ENCODE results near the gene LYPD5. TPM values are rescaled to one million over a fixed set of nuclear protein-coding genes. Genes with fewer than 3 reads are reported as not detected.

Gene LYPD5
- total RNA-seq, 1 donor from 2014 or later, result 1.3 TPM

DNA sequence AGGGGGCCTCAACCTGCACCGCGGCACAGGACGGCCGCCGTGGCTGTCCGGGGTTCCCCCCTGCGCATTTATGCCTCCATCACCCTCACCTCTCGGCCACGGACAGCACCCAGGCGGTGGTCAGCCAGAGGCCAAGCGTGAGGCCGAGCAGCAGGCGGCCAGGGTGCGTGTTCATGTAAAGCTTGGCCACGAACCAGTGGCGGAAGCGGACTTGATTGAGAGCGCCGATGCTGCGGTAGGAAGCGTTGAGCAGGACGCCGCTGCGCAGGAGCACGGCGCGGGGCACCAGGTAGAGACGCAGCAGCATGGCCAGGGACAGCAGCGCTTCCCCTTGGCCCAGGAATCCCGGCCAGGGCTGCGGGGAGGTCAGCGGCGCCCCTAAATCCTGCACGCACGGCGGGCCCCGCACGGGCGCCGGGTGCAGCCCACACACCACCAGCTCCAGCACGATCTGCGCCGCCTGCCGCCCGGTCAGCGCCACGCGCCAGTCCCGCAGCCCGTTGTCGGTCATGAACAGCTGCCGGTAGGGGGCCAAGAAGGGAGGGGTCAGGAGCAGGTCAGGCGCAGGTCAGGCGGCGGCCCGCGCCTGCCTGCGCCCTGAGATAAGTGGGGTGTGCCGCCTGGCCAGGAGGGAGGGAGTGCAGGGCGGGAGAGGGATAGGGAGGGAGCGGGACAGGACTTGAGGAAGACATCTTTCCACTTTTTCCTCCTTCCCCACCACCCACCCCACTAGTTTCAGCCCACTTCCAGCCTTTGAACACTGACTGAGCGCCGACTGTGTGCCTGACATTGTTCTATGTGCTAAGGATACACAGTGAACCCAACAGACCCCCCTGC, 27.9 kb downstream of the LYPD5 start:
- H3K27ac ChIP-seq (replicated peaks), result no peak overlapping the region
- intact Hi-C loops (cut with micrococcal nuclease), result no loop called here
- peaks cover 21% of the 10 kb centered on the region for H3K4me1 ChIP-seq
- H3K36me3 ChIP-seq, result no peaks in the 10 kb centered on the region
- TF ChIP-seq, protein P1, sequence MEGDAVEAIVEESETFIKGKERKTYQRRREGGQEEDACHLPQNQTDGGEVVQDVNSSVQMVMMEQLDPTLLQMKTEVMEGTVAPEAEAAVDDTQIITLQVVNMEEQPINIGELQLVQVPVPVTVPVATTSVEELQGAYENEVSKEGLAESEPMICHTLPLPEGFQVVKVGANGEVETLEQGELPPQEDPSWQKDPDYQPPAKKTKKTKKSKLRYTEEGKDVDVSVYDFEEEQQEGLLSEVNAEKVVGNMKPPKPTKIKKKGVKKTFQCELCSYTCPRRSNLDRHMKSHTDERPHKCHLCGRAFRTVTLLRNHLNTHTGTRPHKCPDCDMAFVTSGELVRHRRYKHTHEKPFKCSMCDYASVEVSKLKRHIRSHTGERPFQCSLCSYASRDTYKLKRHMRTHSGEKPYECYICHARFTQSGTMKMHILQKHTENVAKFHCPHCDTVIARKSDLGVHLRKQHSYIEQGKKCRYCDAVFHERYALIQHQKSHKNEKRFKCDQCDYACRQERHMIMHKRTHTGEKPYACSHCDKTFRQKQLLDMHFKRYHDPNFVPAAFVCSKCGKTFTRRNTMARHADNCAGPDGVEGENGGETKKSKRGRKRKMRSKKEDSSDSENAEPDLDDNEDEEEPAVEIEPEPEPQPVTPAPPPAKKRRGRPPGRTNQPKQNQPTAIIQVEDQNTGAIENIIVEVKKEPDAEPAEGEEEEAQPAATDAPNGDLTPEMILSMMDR (IDR thresholded peaks at IDR 0.05; ENCODE audit: borderline replicate concordance), result peak; percentile 70
- peak overlapping the region; percentile 60 for H3K4me3 ChIP-seq
- DNase-seq, result peak; percentile 68
- H3K9me3 ChIP-seq (replicated peaks), result no peaks in the 10 kb centered on the region
- H3K27me3 ChIP-seq (ENCODE audit: low read depth), result peaks cover 47% of the 10 kb centered on the region

DNA sequence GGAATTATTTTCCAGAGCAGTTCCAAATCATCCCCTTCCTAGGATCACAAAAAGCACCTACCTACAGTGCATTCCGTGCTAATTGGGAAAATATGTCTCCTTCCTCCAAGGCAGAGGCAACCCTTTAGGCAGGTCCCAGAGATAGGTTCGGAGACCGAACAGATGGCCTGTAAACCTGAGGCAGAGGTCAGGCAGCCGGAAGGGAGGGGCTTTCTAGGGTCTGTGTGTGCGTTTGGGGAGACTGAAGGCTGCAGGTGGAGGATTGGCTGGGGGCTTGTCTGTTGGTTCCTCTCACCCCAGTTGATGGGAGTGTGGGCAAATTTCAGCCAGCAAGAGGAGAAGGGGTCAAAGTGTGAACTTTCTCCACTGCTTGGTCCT, 28.5 kb downstream of the LYPD5 start:
- peaks cover 15% of the 10 kb centered on the region for H3K4me1 ChIP-seq
- no peak overlapping the region for H3K27ac ChIP-seq (replicated peaks)
- intact Hi-C loops (cut with micrococcal nuclease), result no loop called here

DNA sequence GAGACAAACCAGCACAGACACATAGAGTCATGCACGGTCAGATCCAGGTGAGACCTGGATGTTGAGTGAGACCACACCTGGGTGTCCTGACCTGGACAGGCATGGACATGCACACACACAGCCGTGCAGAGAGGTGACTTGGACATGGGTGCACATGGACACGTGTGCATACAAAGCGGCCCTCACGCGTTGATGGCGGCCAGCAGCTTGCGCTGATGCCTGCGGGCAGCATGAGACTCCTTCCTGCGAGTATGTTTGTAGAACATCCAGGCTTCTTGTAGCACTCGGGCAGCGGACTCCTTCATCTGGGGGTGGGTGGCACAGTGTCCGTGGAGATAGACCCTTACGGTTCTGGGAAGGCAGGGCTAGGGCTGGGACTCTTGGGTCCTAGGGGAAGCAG, 33.0 kb downstream of the LYPD5 start:
- Histone ChIP-seq H3K27ac (replicated peaks) (no peak overlapping the region), H3K36me3 (no peaks in the 10 kb centered on the region), H3K4me1 (peaks cover 5% of the 10 kb centered on the region), H3K27me3 (ENCODE audit: low read depth) (peaks cover 18% of the 10 kb centered on the region), H3K9me3 (replicated peaks) (no peaks in the 10 kb centered on the region), H3K4me3 (no peak overlapping the region)
- DNase-seq, result no peak
- intact Hi-C loops (cut with micrococcal nuclease), result no loop called here
- TF ChIP-seq, protein P1 (IDR thresholded peaks at IDR 0.05; ENCODE audit: borderline replicate concordance), result no peak

More for the DNA sequence above, 28.5 kb downstream of the LYPD5 start:
- no peaks in the 10 kb centered on the region for H3K36me3 ChIP-seq
- peak overlapping the region; percentile 60 for H3K4me3 ChIP-seq
- peaks cover 41% of the 10 kb centered on the region for H3K27me3 ChIP-seq (ENCODE audit: low read depth)
- TF ChIP-seq, protein P1 (IDR thresholded peaks at IDR 0.05; ENCODE audit: borderline replicate concordance), result no peak
- DNase-seq, result no peak
- H3K9me3 ChIP-seq (replicated peaks), result no peaks in the 10 kb centered on the region

DNA sequence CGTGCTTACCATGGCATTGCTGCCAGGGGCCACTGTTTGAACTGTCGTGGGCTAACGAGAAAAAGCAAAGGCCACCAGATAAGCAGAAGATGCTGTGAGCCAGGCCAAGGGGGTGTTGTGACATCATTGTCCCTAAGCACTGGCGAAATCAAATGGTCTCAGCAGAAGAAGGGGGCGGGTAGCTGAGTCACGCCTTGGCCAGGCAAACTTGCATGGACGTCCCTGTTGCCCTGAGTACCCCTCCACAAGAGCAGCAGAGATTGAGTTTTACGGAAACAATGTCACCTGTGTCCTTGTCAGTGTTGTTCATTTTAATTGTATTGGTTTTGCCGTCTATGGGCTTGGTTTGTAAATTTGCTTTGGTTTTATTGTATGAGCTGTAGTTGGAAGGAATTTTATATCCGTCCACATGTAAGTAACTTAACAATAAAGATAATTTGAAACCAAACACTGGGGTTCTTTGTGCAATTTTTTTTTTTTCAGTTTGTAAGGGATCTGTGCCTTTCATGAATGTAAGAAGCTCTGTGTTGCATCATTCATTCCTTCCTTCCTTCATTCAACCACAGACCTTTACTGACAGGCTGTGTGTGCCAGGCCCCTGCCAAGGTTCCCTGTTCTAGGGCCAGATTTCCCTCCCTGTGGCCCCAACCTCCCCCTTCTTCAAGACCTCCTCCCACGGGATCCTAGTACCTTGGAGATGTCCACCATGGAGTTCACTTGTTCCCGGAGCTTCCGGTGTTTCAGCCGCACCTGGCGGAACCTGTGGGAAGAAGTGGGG, 33.8 kb downstream of the LYPD5 start:
- Histone ChIP-seq H3K27ac (replicated peaks) (no peak overlapping the region), H3K9me3 (replicated peaks) (no peaks in the 10 kb centered on the region), H3K4me1 (no peaks in the 10 kb centered on the region), H3K36me3 (no peaks in the 10 kb centered on the region), H3K27me3 (ENCODE audit: low read depth) (peaks cover 15% of the 10 kb centered on the region), H3K4me3 (no peak overlapping the region)
- TF ChIP-seq, protein P1 (IDR thresholded peaks at IDR 0.05; ENCODE audit: borderline replicate concordance), result no peak
- DNase-seq, result peak; percentile 33
- intact Hi-C loops (cut with micrococcal nuclease), result no loop called here

DNA sequence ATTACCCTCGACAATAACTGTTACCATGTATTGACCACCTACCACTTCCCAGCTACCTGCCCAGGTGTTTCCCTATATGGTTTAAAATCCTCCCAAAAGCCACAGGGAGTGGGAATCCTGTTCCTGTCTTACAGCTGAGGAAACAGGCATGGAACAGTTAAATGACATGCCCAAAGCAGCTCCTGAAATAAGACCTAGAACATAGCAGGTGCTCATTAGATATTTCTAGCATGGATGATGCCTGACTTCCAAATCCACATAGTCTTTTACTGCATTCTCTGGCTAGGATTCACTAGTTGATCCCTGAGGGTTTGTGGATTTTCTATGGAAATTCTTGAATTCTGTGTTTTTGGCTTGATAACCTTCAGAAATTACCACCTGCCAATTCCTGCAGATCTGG, 34.4 kb downstream of the LYPD5 start:
- Histone ChIP-seq H3K4me3 (no peak overlapping the region), H3K27me3 (ENCODE audit: low read depth) (peaks cover 11% of the 10 kb centered on the region), H3K36me3 (no peaks in the 10 kb centered on the region), H3K4me1 (no peaks in the 10 kb centered on the region), H3K27ac (replicated peaks) (no peak overlapping the region), H3K9me3 (replicated peaks) (no peaks in the 10 kb centered on the region)
- DNase-seq, result no peak
- TF ChIP-seq, protein P1 (IDR thresholded peaks at IDR 0.05; ENCODE audit: borderline replicate concordance), result no peak
- intact Hi-C loops (cut with micrococcal nuclease), result no loop called here

Measured in left ventricle myocardium inferior (tissue), 1 donor.